Measurements from ENCODE around the gene ESYT2. TPM values are rescaled to one million over a fixed set of nuclear protein-coding genes. Genes with fewer than 3 reads are reported as not detected.

The ESYT2 gene
- total and polyA plus RNA-seq, 2 of the 4 experiments (the other 2 are of a cell fraction) = 26.7 to 69.9 TPM

- in situ Hi-C loops (cut with MboI; ENCODE audit: low sequenced_read_pairs) (no loop called here), intact Hi-C loops (cut with micrococcal nuclease) (loop anchor here (1.0 to 2.0 kb wide), 3 partner anchors 9 to 40 kb away; no protein-coding TSS in a partner anchor), dilution Hi-C loops (cut with HindIII; ENCODE audit: low sequenced_read_pairs, unreplicated experiment) (no loop called here)
- peak overlapping the region; percentile 46 for H4K5ac ChIP-seq (ENCODE audit: low read depth, low read length)
- peak overlapping the region; percentile 97 for H2AK9ac ChIP-seq (replicated peaks; ENCODE audit: low read depth, low read length, poor library complexity)
- ATAC-seq (ENCODE audit: low read depth) = peak; percentile 91
- H3K23ac ChIP-seq (ENCODE audit: low read depth, low read length) = peak overlapping the region; percentile 93
- peak overlapping the region; percentile 67; the same call in 2 of the 3 replicates for H2BK15ac ChIP-seq (ENCODE audit: low read depth, low read length)
- H3K4ac ChIP-seq (ENCODE audit: low read depth, low read length) = peak overlapping the region; percentile 95
- no TSS peak for BruUV-seq (replicated peaks)
- H3K4me3 ChIP-seq (ENCODE audit: insufficient read depth, low read depth, low read length) = peak overlapping the region; percentile 22
- peak; percentile 96 for DNase-seq
- H3K36me3 ChIP-seq (ENCODE audit: control insufficient read depth, insufficient read depth, low read length) = no peaks in the 10 kb centered on the region
- peak overlapping the region; percentile 92 for H3K27ac ChIP-seq (ENCODE audit: insufficient read depth, low read length)
- H2BK20ac ChIP-seq (ENCODE audit: low read depth, low read length) = peak overlapping the region; percentile 67
- H2AK5ac ChIP-seq (ENCODE audit: low read depth, low read length) = peak overlapping the region; percentile 50
- peak overlapping the region; percentile 87 for H2AFZ ChIP-seq (replicated peaks; ENCODE audit: low read length, poor library complexity)
- ChIA-PET CTCF (interaction anchor here (0.6 kb wide), 1 partner anchor 205 kb away, joined by 3 read pairs; no protein-coding TSS in a partner anchor), POLR2A (ENCODE audit: unreplicated experiment) (interaction anchor here (0.6 kb wide), 1 partner anchor 42 kb away, joined by 4 read pairs; no protein-coding TSS in a partner anchor)
- H3K14ac ChIP-seq (replicated peaks; ENCODE audit: low read depth, low read length) = peak overlapping the region; percentile 80
- H3K9ac ChIP-seq (ENCODE audit: low read depth, low read length) = peak overlapping the region; percentile 40
- H3K4me2 ChIP-seq (ENCODE audit: low read depth, low read length) = peak overlapping the region; percentile 73
- H3K4me1 ChIP-seq (ENCODE audit: control insufficient read depth, insufficient read depth, low read length) = peaks cover 23% of the 10 kb centered on the region
- H3K56ac ChIP-seq (ENCODE audit: extremely low read depth, insufficient read depth, low read length) = peak overlapping the region; percentile 67
- peak overlapping the region; percentile 19 to 88; a peak in 3 of 4 replicates for H4K8ac ChIP-seq (ENCODE audit: low read depth in 2 of 2, low read length in 2 of 2)
- peak overlapping the region; percentile 55 for H3K18ac ChIP-seq (ENCODE audit: low read depth, low read length)
- peak overlapping the region; percentile 98 for H2BK5ac ChIP-seq (ENCODE audit: low read depth, low read length, poor library complexity, severe bottlenecking)
- H4K91ac ChIP-seq (ENCODE audit: insufficient read depth, low read depth, low read length) = peak overlapping the region; percentile 89
- no CpG with 5 or more reads among the region's 15 CpGs for WGBS, 2 experiments (ENCODE audit: extremely low coverage in 2 of 2, insufficient read length in 1 of 2)
- H3K9me3 ChIP-seq (ENCODE audit: control insufficient read depth, insufficient read depth, low read length) = no peaks in the 10 kb centered on the region
- H3K79me1 ChIP-seq (ENCODE audit: low read depth in 1 of 2, low read length in 2 of 2) = peaks cover 16 to 50% of the 10 kb centered on the region in 2 experiments
- peaks cover 33% of the 10 kb centered on the region; the same call in 1 of the 2 replicates for H4K20me1 ChIP-seq (ENCODE audit: insufficient read depth, low read length)
- H2BK120ac ChIP-seq (ENCODE audit: low read depth, low read length) = peak overlapping the region; percentile 92
- no peaks in the 10 kb centered on the region for H3K27me3 ChIP-seq (ENCODE audit: control insufficient read depth, insufficient read depth, low read length)
- H3K9me1 ChIP-seq (ENCODE audit: insufficient read depth, low read length) = peaks cover 27% of the 10 kb centered on the region
- TF ChIP-seq MAFK (IDR thresholded peaks at IDR 0.05; ENCODE audit: low read depth, low read length) = peak; percentile 35; the same call in 1 of the 2 replicates
- peak; percentile 76 for TF ChIP-seq BHLHE40 (IDR thresholded peaks at IDR 0.05; ENCODE audit: low read depth, low read length)
- TF ChIP-seq MXI1 (IDR thresholded peaks at IDR 0.05; ENCODE audit: borderline replicate concordance, low read depth, low read length) = peak; percentile 47; the same call in 1 of the 2 replicates
- TF ChIP-seq CTCF (conservative IDR thresholded peaks at IDR 0.05; ENCODE audit: low read depth, low read length) = peak; percentile 13; the same call in 1 of the 2 replicates
- TF ChIP-seq RAD21 (IDR thresholded peaks at IDR 0.05; ENCODE audit: low read length) = peak; percentile 38; the same call in 1 of the 2 replicates
- TF ChIP-seq FOS (IDR thresholded peaks at IDR 0.05; ENCODE audit: low read depth, low read length) = peak; percentile 74
- TF ChIP-seq, protein P1, sequence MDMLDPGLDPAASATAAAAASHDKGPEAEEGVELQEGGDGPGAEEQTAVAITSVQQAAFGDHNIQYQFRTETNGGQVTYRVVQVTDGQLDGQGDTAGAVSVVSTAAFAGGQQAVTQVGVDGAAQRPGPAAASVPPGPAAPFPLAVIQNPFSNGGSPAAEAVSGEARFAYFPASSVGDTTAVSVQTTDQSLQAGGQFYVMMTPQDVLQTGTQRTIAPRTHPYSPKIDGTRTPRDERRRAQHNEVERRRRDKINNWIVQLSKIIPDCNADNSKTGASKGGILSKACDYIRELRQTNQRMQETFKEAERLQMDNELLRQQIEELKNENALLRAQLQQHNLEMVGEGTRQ (IDR thresholded peaks at IDR 0.05; ENCODE audit: low read depth, low read length) = peak; percentile 72
- TF ChIP-seq MAZ (IDR thresholded peaks at IDR 0.05; ENCODE audit: borderline replicate concordance, low read depth, low read length) = peak; percentile 30; the same call in 1 of the 2 replicates
- TF ChIP-seq RFX5 (IDR thresholded peaks at IDR 0.05; ENCODE audit: low read depth, low read length) = no peak
- no peak for TF ChIP-seq ELK1 (IDR thresholded peaks at IDR 0.05; ENCODE audit: borderline replicate concordance, low read depth, low read length)
- 0 out of 2 replicates have a peak, but pooled peaks have one; percentile 6 for TF ChIP-seq SMC3 (IDR thresholded peaks at IDR 0.05; ENCODE audit: low read depth, low read length)
- peak; percentile 96 for TF ChIP-seq RCOR1 (IDR thresholded peaks at IDR 0.05; ENCODE audit: insufficient replicate concordance, low read length)
Measured at GRCh38 chr7:158818325-158819213, 10.7 kb downstream of the ESYT2 start.
